HPDE6-E6E7 (cell line): ENCODE measurements around the gene TLE6.
"Not testable (repeated sequence)": the region's sequence is repeated elsewhere in the genome, so short reads cannot be mapped to it uniquely, and the experiment has no call there.

Source experiments
- DNase-seq: peaks from one replicate; pipeline ENCODE4 v3.0.0; 2011; ENCODE audit warnings: missing footprints; ENCODE audit errors: extremely low spot score

Gene TLE6

GRCh38 chr19:2977001-2977745 is at the start of gene TLE6:
Gene TLE6, plus strand, starts transcription at chr19:2977564. Its CDS starts 670 bp downstream, at chr19:2978234.
- DNase-seq, result peak; percentile 99

- no peak for DNase-seq
Observed at GRCh38 chr19:2933490-2933910, 43.9 kb upstream of the TLE6 start.

- not testable (repeated sequence) for DNase-seq
Observed at GRCh38 chr19:2935863-2936262, 41.5 kb upstream of the TLE6 start.

- no peak for DNase-seq
Observed at GRCh38 chr19:2942928-2943640, 34.3 kb upstream of the TLE6 start.

GRCh38 chr19:2944403-2944774 is 33.0 kb upstream of the TLE6 start:
- DNase-seq, result no peak

GRCh38 chr19:2944775-2945574 is 32.4 kb upstream of the TLE6 start, which contains the start of gene ZNF77:
Gene ZNF77, minus strand, starts transcription at chr19:2944971. Its CDS starts 131 bp downstream, at chr19:2944840.
- DNase-seq, result peak; percentile 100

- no peak for DNase-seq
Observed at GRCh38 chr19:2945575-2946184, 31.7 kb upstream of the TLE6 start.

- DNase-seq, result no peak
Observed at GRCh38 chr19:2949939-2950285, 27.5 kb upstream of the TLE6 start.

- DNase-seq, result peak; percentile 99
Observed at GRCh38 chr19:2950286-2951124, 26.9 kb upstream of the TLE6 start.

- DNase-seq, result peak; percentile 37
Observed at GRCh38 chr19:2952953-2953481, 24.3 kb upstream of the TLE6 start.

GRCh38 chr19:2957160-2957559 is 20.2 kb upstream of the TLE6 start:
- DNase-seq, result no peak

GRCh38 chr19:2960120-2960519 is 17.2 kb upstream of the TLE6 start:
- DNase-seq, result no peak

GRCh38 chr19:2962018-2962670 is 15.2 kb upstream of the TLE6 start:
- peak; percentile 39 for DNase-seq

- no peak for DNase-seq
Observed at GRCh38 chr19:2963122-2963521, 14.2 kb upstream of the TLE6 start.

GRCh38 chr19:2963631-2964030 is 13.7 kb upstream of the TLE6 start:
- DNase-seq, result not testable (repeated sequence)

- no peak for DNase-seq
Observed at GRCh38 chr19:2964874-2965273, 12.5 kb upstream of the TLE6 start.

- DNase-seq, result no peak
Observed at GRCh38 chr19:2967972-2968371, 9.4 kb upstream of the TLE6 start.

GRCh38 chr19:2969104-2969504 is 8.3 kb upstream of the TLE6 start:
- DNase-seq, result no peak

GRCh38 chr19:2970201-2970835 is 7.0 kb upstream of the TLE6 start:
- DNase-seq, result no peak

- DNase-seq, result no peak
Observed at GRCh38 chr19:2973229-2973628, 4.1 kb upstream of the TLE6 start.
